OCI-LY7 (cell line): ENCODE results near the gene FCGBP. TPM values are rescaled to one million over a fixed set of nuclear protein-coding genes. Genes with fewer than 3 reads are reported as not detected.

Source experiments
- BruUV-seq: library from RNA; stranded (reverse); fragments of 400-500 nt; replicated peaks from 2 replicates; lab custom pipeline; 2021; lab: Mats Ljungman, UMichigan
- CTCF ChIA-PET: fragments of 300-600 bp; sonication (Branson Sonifier 250); formaldehyde crosslinking; loops from one replicate; lab custom pipeline; 2022; ENCODE audit warnings: antibody characterized with exemption; ENCODE audit not compliant: unreplicated experiment; lab: Charles Lee
- POLR2A ChIA-PET: fragments of 300-600 bp; sonication (Branson Sonifier 250); formaldehyde crosslinking; loops from one replicate; lab custom pipeline; 2022; ENCODE audit warnings: antibody characterized with exemption; lab: Charles Lee
- DNase-seq: peaks from one replicate; pipeline ENCODE4 v3.0.0-alpha.2; 2015; ENCODE audit warnings: low spot score
- H2AFZ ChIP-seq: fragments of 200-600 bp; sonication (generic), shearing (Covaris generic); 2 replicates; pipeline ENCODE4 v1.6.1; 2014; ENCODE audit warnings: mild to moderate bottlenecking, antibody characterized with exemption, low read length, moderate library complexity
- H3K27ac ChIP-seq: fragments of 200-600 bp; sonication (generic); 2 replicates; pipeline ENCODE4 v1.5.1; 2014; ENCODE audit warnings: mixed run types, low read depth, mild to moderate bottlenecking, moderate library complexity, low read length, inconsistent platforms; ENCODE audit not compliant: poor library complexity, severe bottlenecking
- H3K36me3 ChIP-seq: fragments of 200-600 bp; sonication (generic); 2 replicates; pipeline ENCODE4 v1.6.1; 2014; ENCODE audit warnings: mild to moderate bottlenecking, antibody characterized with exemption, low read length, moderate library complexity, mixed read lengths; ENCODE audit not compliant: insufficient read depth
- H3K4me1 ChIP-seq: fragments of 200-600 bp; sonication (generic); 2 replicates; pipeline ENCODE4 v1.5.1; 2014; ENCODE audit warnings: mild to moderate bottlenecking, low read length; ENCODE audit not compliant: insufficient read depth, poor library complexity, severe bottlenecking
- H3K4me2 ChIP-seq: fragments of 200-600 bp; sonication (generic); 2 replicates; pipeline ENCODE4 v1.6.1; 2014; ENCODE audit warnings: mild to moderate bottlenecking, low read length
- H3K4me3 ChIP-seq: fragments of 200-600 bp; sonication (generic); 2 replicates; pipeline ENCODE4 v1.5.1; 2014; ENCODE audit warnings: mild to moderate bottlenecking, low read depth, low read length; ENCODE audit not compliant: poor library complexity, severe bottlenecking
- H3K79me2 ChIP-seq: fragments of 200-600 bp; sonication (generic); 2 replicates; pipeline ENCODE4 v1.6.1; 2016; ENCODE audit warnings: low read depth, mild to moderate bottlenecking, low read length, moderate library complexity, mixed read lengths; ENCODE audit not compliant: insufficient read depth
- H3K9me2 ChIP-seq: fragments of 200-600 bp; sonication (generic); 2 replicates; pipeline ENCODE4 v1.6.1; 2016; ENCODE audit warnings: mild to moderate bottlenecking, low read length, mixed read lengths; ENCODE audit not compliant: insufficient read depth
- H3K9me3 ChIP-seq: fragments of 200-600 bp; sonication (generic); 2 replicates; pipeline ENCODE4 v1.6.1; 2014; ENCODE audit warnings: mild to moderate bottlenecking, mixed run types, low read length, mixed read lengths
- H4K20me1 ChIP-seq: fragments of 200-600 bp; sonication (generic); 2 replicates; pipeline ENCODE4 v1.6.1; 2014; ENCODE audit warnings: mild to moderate bottlenecking, antibody characterized with exemption, low read length, moderate library complexity, mixed read lengths; ENCODE audit not compliant: insufficient read depth
- CTCF ChIP-seq: fragments of 200-600 bp; sonication (generic); conservative IDR thresholded peaks from 2 replicates; pipeline ENCODE4 v1.5.1; 2014; ENCODE audit warnings: mild to moderate bottlenecking, antibody characterized with exemption, low read length, moderate library complexity, mixed read lengths
- EZH2phosphoT487 ChIP-seq: fragments of 200-600 bp; sonication (generic); IDR thresholded peaks from 2 replicates; pipeline ENCODE4 v1.6.1; 2018; ENCODE audit warnings: low read depth, borderline replicate concordance, mild to moderate bottlenecking, mixed run types, antibody characterized with exemption, low read length, moderate library complexity, mixed read lengths
- intact Hi-C: fragments of 100-400 bp; cut with micrococcal nuclease; formaldehyde crosslinking; loops from one replicate; pipeline ENCODE4 v1.10.0; 2022; ENCODE audit not compliant: unreplicated experiment
- total RNA-seq, 2 experiments: library from RNA; depleted of rRNA in 1 of 2; stranded (reverse); fragments of >200 nt in 1 of 2; shearing (Covaris generic) in 1 of 2; gene quantifications; 2 replicates each; pipeline ENCODE4 v1.2.3, GENCODE V29; 2014 to 2022

The FCGBP gene
- total RNA-seq, 2 experiments from 2014 or later: 0.41 to 1.7 TPM

- H2AFZ ChIP-seq: no peak overlapping the region
- H3K36me3 ChIP-seq: no peaks in the 10 kb centered on the region; the same call in 1 of the 2 replicates
- H3K4me2 ChIP-seq: no peak overlapping the region
- H4K20me1 ChIP-seq: no peaks in the 10 kb centered on the region
- POLR2A ChIA-PET: no interaction called here
- no peak for TF ChIP-seq CTCF
- TF ChIP-seq EZH2phosphoT487: no peak
- H3K27ac ChIP-seq: no peak overlapping the region
- H3K9me2 ChIP-seq: no peaks in the 10 kb centered on the region
- no peak overlapping the region for H3K4me3 ChIP-seq
- peaks cover 13% of the 10 kb centered on the region; the same call in 1 of the 2 replicates for H3K9me3 ChIP-seq
- H3K4me1 ChIP-seq: peaks cover 15% of the 10 kb centered on the region
- intact Hi-C loops: no loop called here
- no peaks in the 10 kb centered on the region for H3K79me2 ChIP-seq
- CTCF ChIA-PET: no interaction called here
- no TSS peak for BruUV-seq
- no peak for DNase-seq
Measured at GRCh38 chr19:39935364-39935661, 879 bp upstream of the FCGBP start.

- H3K9me3 ChIP-seq: no peaks in the 10 kb centered on the region
- no peak overlapping the region for H3K4me2 ChIP-seq
- no peaks in the 10 kb centered on the region for H4K20me1 ChIP-seq
- intact Hi-C loops: no loop called here
- H3K4me3 ChIP-seq: no peak overlapping the region
- ChIA-PET POLR2A (interaction anchor here (0.8 kb wide), 1 partner anchor 38 kb away, joined by 3 read pairs; no protein-coding TSS in a partner anchor), CTCF (no interaction called here)
- H3K79me2 ChIP-seq: no peaks in the 10 kb centered on the region
- no TSS peak for BruUV-seq
- H3K27ac ChIP-seq: no peak overlapping the region
- H3K4me1 ChIP-seq: no peaks in the 10 kb centered on the region
- DNase-seq: no peak
- no peaks in the 10 kb centered on the region for H3K9me2 ChIP-seq
- H3K36me3 ChIP-seq: no peaks in the 10 kb centered on the region
- TF ChIP-seq EZH2phosphoT487: no peak
- TF ChIP-seq CTCF: no peak
- H2AFZ ChIP-seq: no peak overlapping the region
Measured at GRCh38 chr19:39929750-39930149, 4.7 kb downstream of the FCGBP start.

GRCh38 chr19:39928357-39928725 is 6.1 kb downstream of the FCGBP start:
- no peak overlapping the region for H3K27ac ChIP-seq
- no peak overlapping the region for H3K4me3 ChIP-seq
- CTCF ChIA-PET: no interaction called here
- no TSS peak for BruUV-seq
- no peaks in the 10 kb centered on the region for H4K20me1 ChIP-seq
- no peak overlapping the region for H3K4me2 ChIP-seq
- no peaks in the 10 kb centered on the region for H3K79me2 ChIP-seq
- TF ChIP-seq EZH2phosphoT487 (no peak), CTCF (no peak)
- POLR2A ChIA-PET: interaction anchor here (0.6 kb wide), 1 partner anchor 32 kb away, joined by 4 read pairs; no protein-coding TSS in a partner anchor
- intact Hi-C loops: no loop called here
- H3K9me2 ChIP-seq: no peaks in the 10 kb centered on the region
- no peaks in the 10 kb centered on the region for H3K4me1 ChIP-seq
- no peak for DNase-seq
- no peaks in the 10 kb centered on the region for H3K9me3 ChIP-seq
- H2AFZ ChIP-seq: no peak overlapping the region
- H3K36me3 ChIP-seq: no peaks in the 10 kb centered on the region
